DMS153 treated with DMSO at 0.1 percent for 48 hours (cell line): ENCODE data around the gene MRPL37.

Experiments used
- DNase-seq: peaks from one replicate; lab custom pipeline; 2025; ENCODE audit not compliant: unreplicated experiment; lab: John Stamatoyannopoulos, UW

The MRPL37 gene

GRCh38 chr1:54262244-54262643, 62.3 kb downstream of the MRPL37 start:
- DNase-seq = no peak

DNA sequence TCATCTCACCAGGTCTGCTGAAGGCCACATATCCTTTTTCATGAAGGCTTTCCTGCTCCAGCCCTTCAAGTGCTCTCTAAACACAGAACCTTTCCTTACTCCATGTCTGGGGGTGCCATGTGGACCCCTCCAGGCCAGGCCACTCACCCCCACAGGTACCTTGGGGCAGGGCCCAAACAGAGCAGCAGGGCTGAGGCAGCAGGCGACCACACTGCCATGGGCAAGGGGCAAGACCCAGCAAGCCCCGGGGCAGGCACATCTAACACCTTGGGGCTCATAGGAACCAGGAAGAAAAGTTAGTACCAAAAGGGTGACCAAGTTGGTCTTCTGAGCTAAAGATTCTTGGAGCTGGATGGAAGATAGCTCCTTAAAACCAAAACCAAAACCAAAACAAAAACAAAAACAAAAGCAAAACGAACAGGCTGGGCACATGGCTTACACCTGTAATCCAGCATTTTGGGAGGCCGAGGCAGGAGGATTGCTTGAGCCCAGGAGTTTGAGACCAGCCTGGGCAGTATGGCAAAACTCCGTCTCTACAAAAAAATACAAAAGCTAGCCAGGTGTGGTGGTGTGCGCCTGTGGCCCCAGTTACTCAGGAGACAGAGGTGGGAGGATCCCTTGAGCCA, 63.7 kb downstream of the MRPL37 start:
- no peak for DNase-seq

DNA sequence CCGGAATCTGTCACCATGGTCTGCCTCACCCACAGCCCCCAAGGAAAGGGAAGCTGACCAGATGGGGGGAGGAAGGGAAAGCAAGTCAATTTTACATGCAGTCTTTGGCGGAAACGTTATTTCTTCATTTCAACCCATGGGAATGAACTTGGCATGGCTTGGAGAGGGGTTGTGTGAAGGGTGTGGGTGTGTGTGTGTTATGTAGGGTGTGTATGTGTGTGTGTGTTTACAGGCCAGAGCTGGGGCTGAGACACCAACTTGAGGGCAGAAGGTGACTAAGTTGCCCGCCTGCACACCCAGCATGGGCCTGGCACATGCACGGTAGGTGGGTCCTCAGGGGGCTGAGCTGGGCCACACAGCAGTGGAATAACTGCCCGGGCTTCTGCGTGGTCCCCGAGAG, 65.2 kb downstream of the MRPL37 start:
- DNase-seq = no peak

DNA sequence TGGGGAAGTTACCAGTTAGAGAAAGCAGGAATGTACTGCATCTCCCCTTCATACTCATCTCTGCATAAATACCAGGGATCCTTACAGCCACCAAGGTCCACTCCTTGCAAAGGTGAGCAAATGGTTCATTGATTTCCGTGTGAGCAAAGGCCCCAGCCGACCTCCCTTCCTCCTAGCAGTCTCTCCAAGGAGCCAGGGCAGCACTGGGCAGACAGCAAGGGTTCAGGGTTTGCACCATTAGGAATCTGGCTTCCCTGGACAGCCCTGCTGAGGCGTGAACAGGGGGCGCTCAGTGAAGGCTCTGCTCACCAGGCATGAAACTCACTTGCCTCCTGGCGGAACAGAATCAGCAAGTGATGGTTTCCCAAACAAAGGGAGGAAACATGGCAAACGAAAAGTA, 65.7 kb downstream of the MRPL37 start:
- DNase-seq = no peak

- DNase-seq = no peak
These were observed 66.2 kb downstream of the MRPL37 start for GRCh38 chr1:54266195-54266594.

DNA sequence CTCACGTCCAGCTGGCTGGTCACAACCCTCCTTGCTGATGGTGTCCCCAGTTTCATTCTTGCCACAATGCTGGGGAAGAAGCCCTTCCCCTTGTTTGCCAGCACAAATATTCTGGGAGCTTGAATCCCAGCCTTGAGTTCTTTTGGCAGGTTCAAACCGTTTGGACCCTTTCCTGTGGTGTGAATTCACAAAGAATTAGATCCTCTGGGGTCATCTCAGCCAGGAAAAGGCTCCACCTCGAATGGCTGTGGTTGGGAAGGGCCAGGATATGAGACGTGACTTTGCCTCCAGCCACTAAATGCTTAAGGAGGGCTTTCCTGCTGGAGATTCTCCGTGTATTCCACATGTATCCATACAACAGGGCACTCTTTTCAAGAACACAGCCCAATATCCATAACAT, 66.9 kb downstream of the MRPL37 start:
- no peak for DNase-seq
